CD14-positive monocyte (primary cell): ENCODE measurements around the gene CRIM1. TPM values are rescaled to one million over a fixed set of nuclear protein-coding genes. Genes with fewer than 3 reads are reported as not detected.

ENCODE experiments used
- DNase-seq, 3 donors: peaks; one replicate each; pipeline ENCODE4 v3.0.0-alpha.2; 2011 to 2022
- H2AFZ ChIP-seq: 2 replicates; pipeline ENCODE4 v1.6.0; 2012; ENCODE audit warnings: mild to moderate bottlenecking, low read depth, low read length, inconsistent platforms; ENCODE audit not compliant: insufficient read depth, poor library complexity, severe bottlenecking
- H3K27ac ChIP-seq, 2 donors: 1 replicate in 1 of 2; 2 replicates in 1 of 2; pipeline ENCODE4 v1.5.1; 2012 to 2013; ENCODE audit warnings: low read length in 2 of 2, control low read depth in 1 of 2, inconsistent platforms in 1 of 2, low read depth in 1 of 2, mild to moderate bottlenecking in 1 of 2
- H3K27me3 ChIP-seq, 2 donors: one replicate each; pipeline versions ENCODE4 v1.6.0 to v1.6.1; 2011 to 2013; ENCODE audit warnings: low read length in 2 of 2; ENCODE audit not compliant: control insufficient read depth in 2 of 2, insufficient read depth in 2 of 2
- H3K36me3 ChIP-seq, 2 donors: replicated peaks in 1 of 2; 1 replicate in 1 of 2; 2 replicates in 1 of 2; pipeline versions ENCODE4 v1.5.1 to v1.6.1; 2012 to 2013; ENCODE audit warnings: low read length in 2 of 2, control low read depth in 1 of 2, inconsistent platforms in 1 of 2, mild to moderate bottlenecking in 1 of 2; ENCODE audit not compliant: insufficient read depth in 2 of 2, control insufficient read depth in 1 of 2
- H3K4me1 ChIP-seq, 2 donors: 1 replicate in 1 of 2; 2 replicates in 1 of 2; pipeline versions ENCODE4 v1.5.1 to v1.6.1; 2012 to 2013; ENCODE audit warnings: low read length in 2 of 2, control low read depth in 1 of 2, inconsistent platforms in 1 of 2, mild to moderate bottlenecking in 1 of 2, moderate library complexity in 1 of 2; ENCODE audit not compliant: insufficient read depth in 2 of 2, control insufficient read depth in 1 of 2
- H3K4me2 ChIP-seq: replicated peaks from 2 replicates; pipeline ENCODE3; 2012; ENCODE audit warnings: low read length, moderate library complexity, mild to moderate bottlenecking; ENCODE audit not compliant: poor library complexity, severe bottlenecking; ENCODE audit errors: extremely low read depth
- H3K4me3 ChIP-seq, 3 experiments: fragments of 200-600 bp in 1 of 3; sonication (generic) in 1 of 3; replicated peaks in 1 of 3; 1 replicate in 2 of 3; 2 replicates in 1 of 3; pipeline ENCODE4 v1.5.1; 2011 to 2013; ENCODE audit warnings: low read length in 3 of 3, mild to moderate bottlenecking in 3 of 3, control low read depth in 2 of 3, low read depth in 2 of 3, inconsistent platforms in 1 of 3, moderate library complexity in 1 of 3
- H3K79me2 ChIP-seq: 2 replicates; pipeline ENCODE4 v1.6.0; 2012; ENCODE audit warnings: mild to moderate bottlenecking, control low read depth, inconsistent platforms, low read length, moderate library complexity; ENCODE audit not compliant: insufficient read depth
- H3K9ac ChIP-seq: 2 replicates; pipeline ENCODE4 v1.6.0; 2017; ENCODE audit warnings: low read length, mild to moderate bottlenecking; ENCODE audit not compliant: insufficient read depth, poor library complexity, severe bottlenecking
- H3K9me3 ChIP-seq, 2 donors: replicated peaks in 1 of 2; 1 replicate in 1 of 2; 2 replicates in 1 of 2; pipeline versions ENCODE4 v1.5.1 to v1.6.1; 2012 to 2013; ENCODE audit warnings: low read length in 2 of 2, control low read depth in 1 of 2; ENCODE audit not compliant: control insufficient read depth in 1 of 2, insufficient read depth in 1 of 2
- H4K20me1 ChIP-seq: 2 replicates; pipeline ENCODE4 v1.6.0; 2012; ENCODE audit warnings: mild to moderate bottlenecking, low read length, control low read depth, moderate library complexity; ENCODE audit not compliant: insufficient read depth
- H3K27ac Mint-ChIP-seq, 7 donors: one replicate each; pipeline ENCODE4 v1.8.0; 2020; ENCODE audit warnings: mild to moderate bottlenecking in 7 of 7, mixed read lengths in 7 of 7, moderate library complexity in 6 of 7, inconsistent platforms in 2 of 7
- H3K27me3 Mint-ChIP-seq, 3 donors: one replicate each; pipeline ENCODE4 v1.8.0; 2021 to 2022; ENCODE audit warnings: low read depth in 3 of 3, mild to moderate bottlenecking in 3 of 3, mixed read lengths in 3 of 3, moderate library complexity in 3 of 3, inconsistent platforms in 1 of 3
- H3K36me3 Mint-ChIP-seq, 2 donors: one replicate each; pipeline ENCODE4 v1.8.0; 2020; ENCODE audit warnings: mixed read lengths in 2 of 2, inconsistent platforms in 1 of 2, mild to moderate bottlenecking in 1 of 2
- H3K4me1 Mint-ChIP-seq: one replicate; pipeline ENCODE4 v1.8.0; 2020; ENCODE audit warnings: mild to moderate bottlenecking, mixed read lengths
- H3K4me3 Mint-ChIP-seq, 2 donors: one replicate each; pipeline ENCODE4 v1.8.0; 2020; ENCODE audit warnings: mild to moderate bottlenecking in 2 of 2, mixed read lengths in 2 of 2, moderate library complexity in 1 of 2
- H3K9me3 Mint-ChIP-seq, 7 donors: one replicate each; pipeline ENCODE4 v1.8.0; 2020 to 2022; ENCODE audit warnings: mixed read lengths in 7 of 7, mild to moderate bottlenecking in 6 of 7, moderate library complexity in 6 of 7, inconsistent platforms in 2 of 7
- WGBS: methylation state at CpG from one replicate; pipeline ENCODE4 v1.1.5; 2013; ENCODE audit warnings: missing lambda C conversion rate; ENCODE audit not compliant: insufficient coverage; 5-methylcytosine and 5-hydroxymethylcytosine counted together
- intact Hi-C, 2 donors: fragments of 100-400 bp; cut with micrococcal nuclease; formaldehyde crosslinking; loops; one replicate each; pipeline versions ENCODE4 v1.15.0 to v1.15.1; 2023
- polyA plus RNA-seq, 3 donors: library from polyadenylated mRNA; depleted of rRNA in 1 of 3; unstranded in 2 of 3; stranded (reverse) in 1 of 3; fragments of 300-500 nt in 2 of 3; fragments of >200 nt in 1 of 3; fragmentation: Illumina TruSeq in 2 of 3; gene quantifications; 1 replicate in 2 of 3; 2 replicates in 1 of 3; pipeline ENCODE4 v1.2.3, GENCODE V29; 2012 to 2021
- TF ChIP-seq, protein P1 (sequence below): fragments of 200-600 bp; IDR thresholded peaks from one replicate; pipeline ENCODE4 v1.8.0; 2022; ENCODE audit warnings: antibody characterized with exemption, mild to moderate bottlenecking

CRIM1 gene
- polyA plus RNA-seq, 3 donors, result 0.08 to 0.27 TPM; not detected in 1

GRCh38 chr2:36579297-36579664 is 223.7 kb downstream of the CRIM1 start:
- peaks cover 5% of the 10 kb centered on the region for H3K79me2 ChIP-seq
- H3K4me1 ChIP-seq, result peaks cover 0 to 1% of the 10 kb centered on the region in 2 donors
- no peaks in the 10 kb centered on the region for H3K9me3 Mint-ChIP-seq
- no peak overlapping the region for H3K4me3 ChIP-seq
- DNase-seq, result no peak
- H2AFZ ChIP-seq, result no peak overlapping the region
- no peak overlapping the region for H3K4me2 ChIP-seq
- no peaks in the 10 kb centered on the region for H3K27me3 Mint-ChIP-seq
- H3K9ac ChIP-seq, result no peak overlapping the region
- H3K36me3 Mint-ChIP-seq, result peaks cover 96 to 99% of the 10 kb centered on the region in 2 donors
- intact Hi-C loops, result no loop called here
- TF ChIP-seq, protein P1, sequence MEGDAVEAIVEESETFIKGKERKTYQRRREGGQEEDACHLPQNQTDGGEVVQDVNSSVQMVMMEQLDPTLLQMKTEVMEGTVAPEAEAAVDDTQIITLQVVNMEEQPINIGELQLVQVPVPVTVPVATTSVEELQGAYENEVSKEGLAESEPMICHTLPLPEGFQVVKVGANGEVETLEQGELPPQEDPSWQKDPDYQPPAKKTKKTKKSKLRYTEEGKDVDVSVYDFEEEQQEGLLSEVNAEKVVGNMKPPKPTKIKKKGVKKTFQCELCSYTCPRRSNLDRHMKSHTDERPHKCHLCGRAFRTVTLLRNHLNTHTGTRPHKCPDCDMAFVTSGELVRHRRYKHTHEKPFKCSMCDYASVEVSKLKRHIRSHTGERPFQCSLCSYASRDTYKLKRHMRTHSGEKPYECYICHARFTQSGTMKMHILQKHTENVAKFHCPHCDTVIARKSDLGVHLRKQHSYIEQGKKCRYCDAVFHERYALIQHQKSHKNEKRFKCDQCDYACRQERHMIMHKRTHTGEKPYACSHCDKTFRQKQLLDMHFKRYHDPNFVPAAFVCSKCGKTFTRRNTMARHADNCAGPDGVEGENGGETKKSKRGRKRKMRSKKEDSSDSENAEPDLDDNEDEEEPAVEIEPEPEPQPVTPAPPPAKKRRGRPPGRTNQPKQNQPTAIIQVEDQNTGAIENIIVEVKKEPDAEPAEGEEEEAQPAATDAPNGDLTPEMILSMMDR, result no peak
- H3K9me3 ChIP-seq, result no peaks in the 10 kb centered on the region
- H3K27ac ChIP-seq, result no peak overlapping the region
- peaks cover 94 to 100% of the 10 kb centered on the region in 2 donors for H3K36me3 ChIP-seq
- H3K27me3 ChIP-seq, result no peaks in the 10 kb centered on the region
- H3K27ac Mint-ChIP-seq, result peak overlapping the region in 1 of 7 donors; percentile 10
- peaks cover 3% of the 10 kb centered on the region for H3K4me1 Mint-ChIP-seq
- no peak overlapping the region for H3K4me3 Mint-ChIP-seq
- peaks cover 37% of the 10 kb centered on the region for H4K20me1 ChIP-seq

DNA sequence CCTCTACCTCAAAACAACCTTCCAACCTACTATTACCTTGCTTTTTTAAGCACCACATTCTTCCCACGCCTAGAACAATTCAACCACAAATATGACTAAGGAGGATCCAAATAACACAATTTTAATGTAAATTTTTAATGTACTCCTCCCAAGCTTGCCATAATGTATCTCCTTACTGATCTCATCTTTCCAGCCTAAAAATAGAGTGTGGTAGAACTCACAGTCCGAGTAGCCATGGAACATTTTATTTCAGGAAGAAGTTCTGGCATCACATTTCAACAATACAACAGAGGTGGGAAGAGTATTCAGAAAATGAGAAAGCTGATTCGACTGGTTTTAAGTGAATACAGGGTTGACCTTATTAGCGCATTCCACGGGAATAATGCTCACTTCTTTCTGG is 227.0 kb downstream of the CRIM1 start:
- Histone ChIP-seq H3K27me3 (no peaks in the 10 kb centered on the region), H3K9ac (no peak overlapping the region), H3K27ac (no peak overlapping the region), H3K9me3 (no peaks in the 10 kb centered on the region), H3K79me2 (peaks cover 26% of the 10 kb centered on the region), H2AFZ (no peak overlapping the region), H4K20me1 (peaks cover 53% of the 10 kb centered on the region), H3K4me2 (no peak overlapping the region), H3K36me3 (peaks cover 87 to 100% of the 10 kb centered on the region in 2 donors), H3K4me1 (peaks cover 3 to 8% of the 10 kb centered on the region in 2 donors), H3K4me3 (no peak overlapping the region)
- no peak for DNase-seq
- no peaks in the 10 kb centered on the region for H3K27me3 Mint-ChIP-seq
- no peaks in the 10 kb centered on the region for H3K9me3 Mint-ChIP-seq
- peak overlapping the region in 1 of 7 donors; percentile 35 for H3K27ac Mint-ChIP-seq
- WGBS, result no CpG with 5 or more reads among the region's 5 CpGs
- H3K4me1 Mint-ChIP-seq, result peaks cover 11% of the 10 kb centered on the region
- H3K36me3 Mint-ChIP-seq, result peaks cover 85 to 98% of the 10 kb centered on the region in 2 donors
- TF ChIP-seq, protein P1, result no peak
- intact Hi-C loops, result no loop called here
- no peak overlapping the region for H3K4me3 Mint-ChIP-seq
